Measurements from ENCODE around the gene PTCD2.

DNA sequence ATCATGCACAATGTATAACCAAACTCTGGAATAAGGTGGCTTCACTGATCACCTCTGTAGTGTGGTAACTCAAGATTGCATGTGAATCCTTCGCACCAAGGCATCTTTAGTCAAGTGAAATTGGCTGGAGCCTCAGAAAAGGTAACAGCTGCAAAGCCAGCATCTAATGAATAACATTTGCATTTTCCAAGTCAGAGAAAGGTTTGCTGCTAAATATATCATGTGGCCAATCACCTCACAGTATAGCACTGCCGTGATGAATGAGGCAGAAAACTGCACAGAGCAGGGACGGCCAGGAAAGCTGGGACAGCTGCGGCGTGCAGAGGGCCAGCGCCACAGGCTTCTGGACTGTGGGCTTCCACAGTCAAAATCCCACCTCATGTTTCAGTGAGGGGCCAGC lies 18.6 kb upstream of the PTCD2 start:
- TF ChIP-seq, protein P1, sequence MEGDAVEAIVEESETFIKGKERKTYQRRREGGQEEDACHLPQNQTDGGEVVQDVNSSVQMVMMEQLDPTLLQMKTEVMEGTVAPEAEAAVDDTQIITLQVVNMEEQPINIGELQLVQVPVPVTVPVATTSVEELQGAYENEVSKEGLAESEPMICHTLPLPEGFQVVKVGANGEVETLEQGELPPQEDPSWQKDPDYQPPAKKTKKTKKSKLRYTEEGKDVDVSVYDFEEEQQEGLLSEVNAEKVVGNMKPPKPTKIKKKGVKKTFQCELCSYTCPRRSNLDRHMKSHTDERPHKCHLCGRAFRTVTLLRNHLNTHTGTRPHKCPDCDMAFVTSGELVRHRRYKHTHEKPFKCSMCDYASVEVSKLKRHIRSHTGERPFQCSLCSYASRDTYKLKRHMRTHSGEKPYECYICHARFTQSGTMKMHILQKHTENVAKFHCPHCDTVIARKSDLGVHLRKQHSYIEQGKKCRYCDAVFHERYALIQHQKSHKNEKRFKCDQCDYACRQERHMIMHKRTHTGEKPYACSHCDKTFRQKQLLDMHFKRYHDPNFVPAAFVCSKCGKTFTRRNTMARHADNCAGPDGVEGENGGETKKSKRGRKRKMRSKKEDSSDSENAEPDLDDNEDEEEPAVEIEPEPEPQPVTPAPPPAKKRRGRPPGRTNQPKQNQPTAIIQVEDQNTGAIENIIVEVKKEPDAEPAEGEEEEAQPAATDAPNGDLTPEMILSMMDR (IDR thresholded peaks at IDR 0.05), result no peak
- no peak for TF ChIP-seq POLR2A (IDR thresholded peaks at IDR 0.05)
- TF ChIP-seq EP300 (IDR thresholded peaks at IDR 0.05), result no peak
